NK-92 treated with Interleukin-12 subunit alpha and Interleukin-12 subunit beta, amount 100 ng/mL, for 24 hours (cell line): ENCODE measurements around the gene MANBA.
"Not testable (repeated sequence)": the region's sequence is repeated elsewhere in the genome, so short reads cannot be mapped to it uniquely, and the experiment has no call there.

Source experiments
- DNase-seq: peaks from one replicate; lab custom pipeline; 2025; lab: John Stamatoyannopoulos, UW

The MANBA gene

GRCh38 chr4:102761906-102762305, 1.1 kb upstream of the MANBA start:
- no peak for DNase-seq

- DNase-seq = no peak
Measured at GRCh38 chr4:102761296-102761701, 531 bp upstream of the MANBA start.

GRCh38 chr4:102759831-102760644, 730 bp downstream of the MANBA start:
- DNase-seq = no peak

GRCh38 chr4:102758241-102759160, 2.3 kb downstream of the MANBA start:
- DNase-seq = no peak

GRCh38 chr4:102757681-102758080, 3.1 kb downstream of the MANBA start:
- no peak for DNase-seq

- no peak for DNase-seq
Measured at GRCh38 chr4:102754044-102754443, 6.7 kb downstream of the MANBA start.

GRCh38 chr4:102751941-102752340, 8.8 kb downstream of the MANBA start:
- no peak for DNase-seq

GRCh38 chr4:102743352-102743751, 17.4 kb downstream of the MANBA start:
- not testable (repeated sequence) for DNase-seq

- not testable (repeated sequence) for DNase-seq
Measured at GRCh38 chr4:102738802-102739201, 22.0 kb downstream of the MANBA start.

- DNase-seq = no peak
Measured at GRCh38 chr4:102736636-102737549, 23.9 kb downstream of the MANBA start.

GRCh38 chr4:102735582-102735981, 25.2 kb downstream of the MANBA start:
- DNase-seq = no peak

GRCh38 chr4:102734591-102735385, 26.0 kb downstream of the MANBA start:
- peak; percentile 28 for DNase-seq

GRCh38 chr4:102734116-102734515, 26.7 kb downstream of the MANBA start:
- no peak for DNase-seq

GRCh38 chr4:102733084-102733483, 27.7 kb downstream of the MANBA start:
- DNase-seq = no peak

- no peak for DNase-seq
Measured at GRCh38 chr4:102732678-102733077, 28.1 kb downstream of the MANBA start.

GRCh38 chr4:102730968-102731533, 29.7 kb downstream of the MANBA start:
- DNase-seq = no peak

GRCh38 chr4:102729486-102729885, 31.3 kb downstream of the MANBA start:
- DNase-seq = not testable (repeated sequence)

- DNase-seq = not testable (repeated sequence)
Measured at GRCh38 chr4:102726919-102727318, 33.8 kb downstream of the MANBA start.

GRCh38 chr4:102726068-102726467, 34.7 kb downstream of the MANBA start:
- DNase-seq = no peak

GRCh38 chr4:102725229-102725628, 35.5 kb downstream of the MANBA start:
- no peak for DNase-seq

GRCh38 chr4:102723511-102723910, 37.3 kb downstream of the MANBA start:
- no peak for DNase-seq
